HG03108 (cell line): ENCODE measurements around the gene BMERB1.

ENCODE experiments used
- ATAC-seq: cut with Tn5 transposase; IDR thresholded peaks from one replicate; pipeline ENCODE4 v1.9.1; 2021; ENCODE audit warnings: moderate library complexity; ENCODE audit not compliant: unreplicated experiment

BMERB1 gene

GRCh38 chr16:15581127-15581815, 146.9 kb downstream of the BMERB1 start:
- no peak for ATAC-seq

DNA sequence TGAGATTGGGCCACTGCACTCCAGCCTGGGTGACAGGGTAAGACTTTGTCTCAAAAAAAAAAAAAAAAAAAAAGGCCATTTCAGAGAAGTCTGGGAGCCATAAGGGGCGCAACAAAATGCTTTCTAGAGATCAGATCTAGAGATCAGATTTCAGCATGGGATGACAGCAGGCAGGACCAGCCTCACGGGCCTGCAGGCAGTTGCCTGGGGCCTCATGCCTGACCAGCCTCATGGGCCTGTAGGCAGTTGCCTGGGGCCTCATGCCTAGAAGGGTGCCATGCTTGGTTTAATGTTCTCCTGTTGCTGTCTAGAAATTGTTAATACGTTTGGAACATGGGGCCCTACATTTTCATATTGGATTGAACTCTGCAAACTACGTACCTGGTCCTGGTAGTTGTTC, 149.1 kb downstream of the BMERB1 start:
- no peak for ATAC-seq

- ATAC-seq, result no peak
Measured at GRCh38 chr16:15585956-15586355, 151.6 kb downstream of the BMERB1 start.

DNA sequence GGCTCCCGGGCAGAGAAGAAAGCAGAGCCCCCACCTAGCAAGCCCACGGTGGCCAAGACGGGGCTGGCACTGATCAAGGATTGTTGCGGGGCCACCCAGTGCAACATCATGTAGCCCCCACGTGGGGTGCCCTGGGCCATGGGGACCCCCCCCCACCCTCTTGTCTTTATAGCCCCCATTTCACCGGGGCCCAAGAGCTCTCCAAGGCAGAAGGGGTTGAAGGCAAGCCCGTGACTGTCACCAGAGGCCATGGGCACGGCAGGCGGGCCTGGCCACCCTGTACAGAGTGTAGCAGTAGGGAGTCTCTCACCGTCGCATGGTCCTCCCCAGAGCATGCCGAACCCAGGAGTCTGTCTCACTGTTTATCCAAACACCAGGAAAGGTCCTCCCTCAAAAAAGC, 152.3 kb downstream of the BMERB1 start:
- no peak for ATAC-seq

DNA sequence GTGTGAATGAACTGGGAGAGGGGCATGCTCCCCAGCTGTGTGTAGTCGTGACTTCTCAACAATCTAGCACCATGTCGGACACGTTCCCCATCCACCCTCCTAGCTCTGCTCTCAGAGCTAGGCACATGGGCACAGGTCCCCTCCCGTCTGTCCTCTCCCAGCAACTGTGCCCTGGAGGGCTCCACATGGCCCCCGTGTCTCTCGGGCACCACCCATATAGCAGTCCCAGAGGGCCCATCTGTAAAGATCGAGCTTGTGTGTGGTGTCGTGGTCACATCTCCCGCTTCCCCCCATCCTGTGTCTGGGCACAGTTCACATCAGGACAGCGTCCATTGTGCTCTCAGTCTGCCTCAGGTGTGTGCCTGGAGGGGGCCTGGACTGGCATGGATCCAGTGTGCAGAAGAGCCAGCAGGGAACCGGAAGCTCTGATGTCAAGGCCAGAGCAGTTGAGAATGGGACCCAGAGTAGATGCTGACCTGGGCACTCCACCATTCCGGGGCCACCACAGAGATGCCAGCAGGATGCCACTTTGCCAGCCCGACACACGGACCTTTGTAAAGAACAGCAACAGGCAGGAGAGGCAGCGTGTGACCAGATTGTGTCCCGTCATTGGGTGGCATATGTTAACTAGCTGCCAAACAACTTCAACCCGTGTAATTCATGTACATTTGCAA, 152.9 kb downstream of the BMERB1 start:
- ATAC-seq, result no peak

GRCh38 chr16:15592324-15592723, 157.9 kb downstream of the BMERB1 start:
- ATAC-seq, result no peak

DNA sequence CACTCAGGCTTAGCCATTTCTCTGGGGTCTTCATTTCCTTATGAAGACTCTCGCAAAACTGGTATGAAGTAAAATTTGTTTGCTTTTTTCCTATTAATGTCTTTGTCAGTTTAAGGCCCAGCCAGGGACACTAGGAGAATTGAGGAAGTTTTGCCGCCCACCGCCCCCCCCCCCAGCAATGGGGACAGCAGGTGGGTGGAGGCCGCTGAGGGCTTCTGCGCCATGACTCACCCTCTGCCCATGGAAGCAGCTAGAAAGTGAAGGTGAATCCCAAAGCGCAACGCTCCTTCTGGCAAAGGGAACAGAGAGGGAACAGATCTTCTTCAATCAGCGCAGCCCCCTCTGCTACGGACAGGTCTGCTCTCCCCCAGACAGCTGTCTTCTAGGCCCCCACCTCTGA, 158.8 kb downstream of the BMERB1 start:
- no peak for ATAC-seq

- no peak for ATAC-seq
Measured at GRCh38 chr16:15594711-15595320, 160.4 kb downstream of the BMERB1 start.

GRCh38 chr16:15597135-15597534, 162.7 kb downstream of the BMERB1 start:
- no peak for ATAC-seq

- ATAC-seq, result no peak
Measured at GRCh38 chr16:15597822-15598647, 163.6 kb downstream of the BMERB1 start.

DNA sequence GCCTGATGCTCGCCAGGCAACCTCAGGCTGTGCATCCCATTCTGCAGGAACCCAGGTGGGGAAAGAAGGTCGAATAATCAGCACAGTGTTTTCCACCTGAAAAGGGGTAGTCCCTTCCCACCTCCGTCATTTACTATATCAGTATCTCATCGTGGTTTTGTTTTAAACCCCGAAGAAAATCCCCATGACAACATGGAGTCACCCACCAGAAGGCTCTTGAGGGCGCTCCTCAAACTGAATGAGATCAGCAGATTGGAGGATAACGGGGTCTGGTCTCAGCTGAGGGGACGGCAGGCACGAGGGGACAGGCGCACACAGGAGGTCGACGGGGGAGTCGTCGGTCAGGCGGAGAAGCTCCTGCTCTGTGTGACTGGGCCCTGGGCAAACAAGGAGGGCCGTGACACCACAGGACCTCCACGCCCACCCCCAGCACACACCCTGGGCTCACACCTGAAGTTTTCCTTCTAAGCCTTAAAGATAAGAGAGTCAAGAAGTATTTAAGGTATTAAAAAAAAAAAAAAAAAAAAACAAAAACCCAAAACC, 164.3 kb downstream of the BMERB1 start:
- no peak for ATAC-seq

- no peak for ATAC-seq
Measured at GRCh38 chr16:15599303-15600070, 165.1 kb downstream of the BMERB1 start.

- ATAC-seq, result no peak
Measured at GRCh38 chr16:15601212-15601879, 167.0 kb downstream of the BMERB1 start.

- ATAC-seq, result no peak
Measured at GRCh38 chr16:15602285-15603044, 168.1 kb downstream of the BMERB1 start.

GRCh38 chr16:15604460-15605440, 170.4 kb downstream of the BMERB1 start:
- ATAC-seq, result no peak

DNA sequence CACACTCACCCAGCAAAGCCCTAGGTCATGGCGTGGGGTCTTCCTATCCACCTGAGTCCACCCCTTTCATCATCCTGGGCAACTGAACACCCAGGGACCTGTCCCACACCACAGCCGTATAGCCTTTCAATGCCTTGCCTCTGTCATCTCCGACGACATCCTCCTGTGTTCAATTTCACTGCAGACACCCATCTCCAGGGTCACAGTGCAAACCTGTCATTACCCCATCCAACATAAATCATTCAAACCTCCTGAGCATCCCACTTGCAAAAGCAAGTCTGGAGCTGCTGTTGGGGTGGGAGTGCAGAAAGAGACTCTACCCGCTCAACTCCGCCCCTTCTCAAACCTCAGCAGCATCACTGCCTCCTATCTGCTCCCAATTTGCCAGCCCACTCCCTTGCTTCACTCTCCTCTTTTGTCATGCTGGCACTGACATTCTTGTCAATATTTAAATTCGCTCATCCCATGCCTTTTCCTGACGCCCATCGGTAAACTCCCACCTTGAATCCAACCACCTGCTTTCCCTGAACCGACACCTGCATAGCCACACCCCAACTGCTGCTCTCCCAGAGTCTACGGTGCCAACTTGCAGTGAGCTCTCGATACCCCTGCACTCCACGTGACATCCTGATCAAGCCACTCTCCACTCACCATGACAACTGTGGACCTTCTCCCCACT, 171.6 kb downstream of the BMERB1 start:
- no peak for ATAC-seq

GRCh38 chr16:15606518-15607220, 172.3 kb downstream of the BMERB1 start:
- no peak for ATAC-seq
